Muscle of arm (tissue), 12 donors: ENCODE results near the gene DNAAF9. TPM values are rescaled to one million over a fixed set of nuclear protein-coding genes. Genes with fewer than 3 reads are reported as not detected.

ENCODE experiments used
- DNase-seq: peaks from one replicate; pipeline ENCODE4 v3.0.0-alpha.2; 2013
- polyA plus RNA-seq, 12 donors: library from polyadenylated mRNA; unstranded; fragments of 120-200 nt; gene quantifications; one replicate each; pipeline ENCODE4 v1.2.1, GENCODE V29; 2013; ENCODE audit not compliant: insufficient read length in 12 of 12

DNAAF9 gene
- polyA plus RNA-seq, 12 donors, result 12.6 to 20.6 (median 15.4) TPM; not detected in 1

GRCh38 chr20:3412600-3413392 lies 5.3 kb upstream of the DNAAF9 start:
- DNase-seq, result no peak

- no peak for DNase-seq
Observed at GRCh38 chr20:3410464-3410863, 3.0 kb upstream of the DNAAF9 start.

- DNase-seq, result no peak
Observed at GRCh38 chr20:3409417-3409816, 1.9 kb upstream of the DNAAF9 start.

GRCh38 chr20:3407771-3408637 lies 535 bp upstream of the DNAAF9 start:
- DNase-seq, result peak; percentile 72

- DNase-seq, result peak; percentile 27
Observed at GRCh38 chr20:3406481-3407039, 909 bp downstream of the DNAAF9 start.

GRCh38 chr20:3405696-3406358 lies 1.6 kb downstream of the DNAAF9 start:
- DNase-seq, result no peak

- no peak for DNase-seq
Observed at GRCh38 chr20:3405139-3405538, 2.3 kb downstream of the DNAAF9 start.

GRCh38 chr20:3404402-3404801 lies 3.1 kb downstream of the DNAAF9 start:
- no peak for DNase-seq

- no peak for DNase-seq
Observed at GRCh38 chr20:3403741-3404140, 3.7 kb downstream of the DNAAF9 start.

GRCh38 chr20:3402453-3402852 lies 5.0 kb downstream of the DNAAF9 start:
- no peak for DNase-seq

GRCh38 chr20:3400260-3401155 lies 7.0 kb downstream of the DNAAF9 start:
- no peak for DNase-seq

GRCh38 chr20:3398681-3399252 lies 8.7 kb downstream of the DNAAF9 start:
- no peak for DNase-seq

- no peak for DNase-seq
Observed at GRCh38 chr20:3396492-3396891, 11.0 kb downstream of the DNAAF9 start.

- DNase-seq, result no peak
Observed at GRCh38 chr20:3392756-3393155, 14.7 kb downstream of the DNAAF9 start.

- no peak for DNase-seq
Observed at GRCh38 chr20:3390759-3391425, 16.6 kb downstream of the DNAAF9 start.

- no peak for DNase-seq
Observed at GRCh38 chr20:3383878-3384495, 23.5 kb downstream of the DNAAF9 start.

GRCh38 chr20:3382836-3383235 lies 24.6 kb downstream of the DNAAF9 start:
- no peak for DNase-seq

GRCh38 chr20:3380228-3381070 lies 27.0 kb downstream of the DNAAF9 start:
- no peak for DNase-seq

- DNase-seq, result peak; percentile 4
Observed at GRCh38 chr20:3378138-3378537, 29.3 kb downstream of the DNAAF9 start.
